Astrocyte (in vitro differentiated cells and primary cell): ENCODE results near the gene ACOX2. TPM values are rescaled to one million over a fixed set of nuclear protein-coding genes. Genes with fewer than 3 reads are reported as not detected.

Experiments
- DNase-seq: peaks from one replicate; pipeline ENCODE4 v3.0.0-alpha.2; 2010; ENCODE audit warnings: low read depth
- FAIRE-seq: peaks from 2 replicates; lab custom pipeline; 2011; peaks lifted over from hg19 to GRCh38; lab: Jason Lieb, UNC
- H2AFZ ChIP-seq: 2 replicates; pipeline ENCODE4 v1.6.0; 2012; ENCODE audit warnings: low read depth, low read length, inconsistent platforms
- H3K27ac ChIP-seq: 2 replicates; pipeline ENCODE4 v1.5.1; 2011; ENCODE audit warnings: low read depth, low read length, inconsistent platforms
- H3K27me3 ChIP-seq: 2 replicates; pipeline ENCODE4 v1.6.0; 2011; ENCODE audit warnings: low read length, inconsistent platforms; ENCODE audit not compliant: insufficient read depth
- H3K36me3 ChIP-seq: 2 replicates; pipeline ENCODE4 v1.5.1; 2011; ENCODE audit warnings: low read length, inconsistent platforms; ENCODE audit not compliant: insufficient read depth
- H3K4me1 ChIP-seq: 2 replicates; pipeline ENCODE4 v1.5.1; 2011; ENCODE audit warnings: low read length, inconsistent platforms; ENCODE audit not compliant: insufficient read depth
- H3K4me2 ChIP-seq: 2 replicates; pipeline ENCODE4 v1.6.0; 2012; ENCODE audit warnings: low read length, inconsistent platforms
- H3K4me3 ChIP-seq: 2 replicates; pipeline ENCODE4 v1.5.1; 2011; ENCODE audit warnings: low read depth, mild to moderate bottlenecking, low read length, inconsistent platforms; ENCODE audit not compliant: insufficient read depth
- H3K79me2 ChIP-seq: 2 replicates; pipeline ENCODE4 v1.6.0; 2012; ENCODE audit warnings: mild to moderate bottlenecking, low read length, inconsistent platforms; ENCODE audit not compliant: insufficient read depth
- H3K9ac ChIP-seq: 2 replicates; pipeline ENCODE4 v1.6.0; 2012; ENCODE audit warnings: mild to moderate bottlenecking, low read length, inconsistent platforms
- H3K9me3 ChIP-seq: 2 replicates; pipeline ENCODE4 v1.5.1; 2012; ENCODE audit warnings: low read depth, mild to moderate bottlenecking, low read length, inconsistent platforms; ENCODE audit not compliant: insufficient read depth
- H4K20me1 ChIP-seq: 2 replicates; pipeline ENCODE4 v1.6.0; 2012; ENCODE audit warnings: low read length, inconsistent platforms; ENCODE audit not compliant: insufficient read depth
- H3K27ac Mint-ChIP-seq: one replicate; pipeline ENCODE4 v1.8.0; 2021; ENCODE audit warnings: mild to moderate bottlenecking, mixed read lengths; ENCODE audit not compliant: unreplicated experiment
- H3K27me3 Mint-ChIP-seq: one replicate; pipeline ENCODE4 v1.8.0; 2021; ENCODE audit warnings: low read depth, mixed read lengths; ENCODE audit not compliant: unreplicated experiment
- H3K36me3 Mint-ChIP-seq: one replicate; pipeline ENCODE4 v1.8.0; 2021; ENCODE audit warnings: low read depth, mixed read lengths; ENCODE audit not compliant: unreplicated experiment
- H3K4me1 Mint-ChIP-seq: one replicate; pipeline ENCODE4 v1.8.0; 2021; ENCODE audit warnings: low read depth, mixed read lengths; ENCODE audit not compliant: unreplicated experiment
- H3K4me3 Mint-ChIP-seq: one replicate; pipeline ENCODE4 v1.8.0; 2021; ENCODE audit warnings: mild to moderate bottlenecking, moderate library complexity, mixed read lengths; ENCODE audit not compliant: unreplicated experiment
- H3K9me3 Mint-ChIP-seq: one replicate; pipeline ENCODE4 v1.8.0; 2021; ENCODE audit warnings: mild to moderate bottlenecking, mixed read lengths; ENCODE audit not compliant: unreplicated experiment
- CTCF ChIP-seq: IDR thresholded peaks from 2 replicates; pipeline ENCODE4 v1.5.1; 2011; ENCODE audit warnings: low read depth, mild to moderate bottlenecking, inconsistent platforms, low read length, moderate library complexity; ENCODE audit not compliant: insufficient read depth
- EZH2 ChIP-seq: IDR thresholded peaks from 2 replicates; pipeline ENCODE4 v1.6.1; 2012; ENCODE audit warnings: mild to moderate bottlenecking, low read length, inconsistent platforms; ENCODE audit not compliant: insufficient read depth
- total RNA-seq: library from RNA; stranded (reverse); gene quantifications from 2 replicates; pipeline ENCODE4 v1.2.1, GENCODE V29; 2021

The ACOX2 gene
- total RNA-seq, 1 donor from 2014 or later: 2.7 TPM

- H3K4me3 Mint-ChIP-seq: no peak overlapping the region
- no peak for TF ChIP-seq CTCF
- no peak for TF ChIP-seq EZH2
- peaks cover 10% of the 10 kb centered on the region for H3K9me3 Mint-ChIP-seq
- FAIRE-seq (no peak), DNase-seq (no peak)
- peak overlapping the region; percentile 90 for H2AFZ ChIP-seq
- H3K27ac Mint-ChIP-seq: no peak overlapping the region
- no peak overlapping the region for H3K27ac ChIP-seq
- H3K4me1 Mint-ChIP-seq: peaks cover 9% of the 10 kb centered on the region
- no peaks in the 10 kb centered on the region for H3K9me3 ChIP-seq
- peaks cover 3% of the 10 kb centered on the region for H3K4me1 ChIP-seq
- peaks cover 5% of the 10 kb centered on the region for H3K36me3 Mint-ChIP-seq
- no peaks in the 10 kb centered on the region for H3K36me3 ChIP-seq
- H3K27me3 Mint-ChIP-seq: peaks cover 52% of the 10 kb centered on the region
- H3K4me3 ChIP-seq: peak overlapping the region; percentile 65
- peak overlapping the region; percentile 96 for H3K4me2 ChIP-seq
- H3K9ac ChIP-seq: peak overlapping the region; percentile 73
- no peaks in the 10 kb centered on the region for H4K20me1 ChIP-seq
- no peaks in the 10 kb centered on the region for H3K79me2 ChIP-seq
- H3K27me3 ChIP-seq: peaks cover 29% of the 10 kb centered on the region
Observed at GRCh38 chr3:58584690-58585004, 47.7 kb upstream of the ACOX2 start.

- H2AFZ ChIP-seq: no peak overlapping the region
- H3K27ac ChIP-seq: no peak overlapping the region
- no peak overlapping the region for H3K9ac ChIP-seq
- no peaks in the 10 kb centered on the region for H3K36me3 ChIP-seq
- no peak overlapping the region for H3K4me3 ChIP-seq
- peaks cover 7% of the 10 kb centered on the region for H3K9me3 Mint-ChIP-seq
- H3K4me1 ChIP-seq: peaks cover 11% of the 10 kb centered on the region
- peaks cover 4% of the 10 kb centered on the region for H3K36me3 Mint-ChIP-seq
- no peaks in the 10 kb centered on the region for H4K20me1 ChIP-seq
- peaks cover 9% of the 10 kb centered on the region for H3K4me1 Mint-ChIP-seq
- no peak for DNase-seq
- H3K4me3 Mint-ChIP-seq: no peak overlapping the region
- FAIRE-seq: no peak
- H3K27ac Mint-ChIP-seq: no peak overlapping the region
- H3K27me3 ChIP-seq: peaks cover 16% of the 10 kb centered on the region
- no peaks in the 10 kb centered on the region for H3K9me3 ChIP-seq
- H3K4me2 ChIP-seq: no peak overlapping the region
- H3K27me3 Mint-ChIP-seq: peaks cover 47% of the 10 kb centered on the region
- no peak for TF ChIP-seq CTCF
- no peak for TF ChIP-seq EZH2
- no peaks in the 10 kb centered on the region for H3K79me2 ChIP-seq
Observed at GRCh38 chr3:58581328-58582091, 44.5 kb upstream of the ACOX2 start.

GRCh38 chr3:58580826-58581327 is 43.9 kb upstream of the ACOX2 start:
- Mint-ChIP-seq H3K9me3 (peaks cover 3% of the 10 kb centered on the region), H3K27me3 (peaks cover 40% of the 10 kb centered on the region), H3K4me3 (no peak overlapping the region), H3K4me1 (peaks cover 8% of the 10 kb centered on the region), H3K36me3 (no peaks in the 10 kb centered on the region), H3K27ac (no peak overlapping the region)
- Histone ChIP-seq H3K27me3 (peaks cover 10% of the 10 kb centered on the region), H4K20me1 (no peaks in the 10 kb centered on the region), H3K36me3 (no peaks in the 10 kb centered on the region), H3K9me3 (no peaks in the 10 kb centered on the region), H3K4me1 (peaks cover 13% of the 10 kb centered on the region), H3K4me3 (no peak overlapping the region), H3K9ac (no peak overlapping the region), H2AFZ (no peak overlapping the region), H3K27ac (no peak overlapping the region), H3K4me2 (no peak overlapping the region), H3K79me2 (no peaks in the 10 kb centered on the region)
- no peak for DNase-seq
- FAIRE-seq: no peak
- TF ChIP-seq EZH2: no peak
- no peak for TF ChIP-seq CTCF
